Adipose tissue (tissue), 3 donors: ENCODE data around the gene FGF5. TPM values are rescaled to one million over a fixed set of nuclear protein-coding genes. Genes with fewer than 3 reads are reported as not detected.
"Not testable (repeated sequence)": the region's sequence is repeated elsewhere in the genome, so short reads cannot be mapped to it uniquely, and the experiment has no call there.

Experiments used
- H3K27ac ChIP-seq: one replicate; pipeline ENCODE4 v1.5.1; 2013; ENCODE audit warnings: low read depth, low read length
- WGBS, 3 donors: extraction: QIAGEN DNeasy Blood & Tissue Kit; methylation state at CpG; one replicate each; pipeline ENCODE4 v1.1.7; 2013; 5-methylcytosine and 5-hydroxymethylcytosine counted together
- polyA plus RNA-seq, 3 donors: library from polyadenylated mRNA; stranded (reverse); fragments of 200-250 nt; gene quantifications; one replicate each; pipeline ENCODE4 v1.2.3, GENCODE V29; 2013
- donor health status: healthy with polysubstance abuse.
- donor health status: Bipolar disorder and iron deficiency.
- donor health status: healthy.

Gene FGF5
- polyA plus RNA-seq, 3 donors, result 0.03 to 6.2 TPM; not detected in 1

DNA sequence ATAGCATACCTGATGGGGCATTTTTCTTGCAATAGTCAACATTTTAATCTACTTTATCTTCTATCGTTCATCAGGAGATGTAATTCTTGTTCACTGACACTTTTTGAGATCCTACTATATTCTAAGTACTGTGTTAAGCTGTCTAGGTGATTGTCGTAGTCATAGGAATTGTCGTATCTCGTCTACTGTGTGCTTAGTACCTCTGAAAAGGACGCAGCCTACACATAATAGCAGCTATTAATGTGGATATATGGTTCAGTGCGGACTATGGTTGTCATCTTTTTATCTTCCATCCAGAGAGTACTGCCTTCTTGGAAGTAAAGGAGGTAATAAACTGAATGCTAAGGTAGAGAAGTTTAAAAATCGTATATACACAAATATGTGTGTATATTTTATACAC is 47.2 kb downstream of the FGF5 start:
- 74 to 86% (median 83%) methylated on average over 7 of the region's 7 CpGs for WGBS, 3 donors
- no peak overlapping the region for H3K27ac ChIP-seq

DNA sequence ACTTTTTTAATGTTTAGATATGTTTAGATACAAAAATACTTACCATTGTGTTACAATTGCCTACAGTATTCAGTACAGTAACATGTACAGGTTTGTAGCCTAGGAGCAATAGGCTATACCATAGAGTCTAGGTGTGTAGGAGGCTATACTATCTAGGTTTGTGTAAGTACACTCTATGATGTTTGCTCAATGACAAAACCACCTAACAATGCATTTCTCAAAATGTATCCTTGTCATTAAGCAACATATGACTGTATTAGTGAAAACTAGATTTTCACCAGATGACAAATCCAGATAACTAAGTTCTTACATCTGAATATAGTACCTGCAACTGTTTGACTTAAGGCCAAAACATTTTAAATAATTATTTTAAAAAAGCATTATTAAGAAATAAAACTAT is 49.4 kb downstream of the FGF5 start:
- not testable (repeated sequence) for H3K27ac ChIP-seq

DNA sequence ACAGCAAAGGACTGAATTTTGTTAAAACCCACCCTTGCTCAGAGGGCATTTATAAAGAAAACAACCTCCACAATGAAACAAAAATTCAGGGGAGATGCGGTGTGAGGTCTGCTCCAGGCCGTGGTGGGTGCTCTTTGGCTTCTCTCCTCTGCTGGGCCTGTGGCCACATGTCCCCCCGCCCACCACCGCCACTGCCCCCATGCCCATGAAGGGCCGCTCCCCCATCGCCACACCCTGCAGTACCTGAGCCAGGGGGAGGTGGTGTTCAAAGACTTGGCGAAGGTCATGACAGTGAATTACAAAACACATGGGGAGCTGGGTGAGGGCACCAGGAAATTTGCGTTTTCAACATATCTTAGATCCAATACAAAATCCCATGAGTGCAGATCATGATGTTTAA is 54.9 kb downstream of the FGF5 start:
- H3K27ac ChIP-seq, result no peak overlapping the region
- WGBS, 3 donors, result 86 to 97% (median 92%) methylated on average over 8 of the region's 8 CpGs

DNA sequence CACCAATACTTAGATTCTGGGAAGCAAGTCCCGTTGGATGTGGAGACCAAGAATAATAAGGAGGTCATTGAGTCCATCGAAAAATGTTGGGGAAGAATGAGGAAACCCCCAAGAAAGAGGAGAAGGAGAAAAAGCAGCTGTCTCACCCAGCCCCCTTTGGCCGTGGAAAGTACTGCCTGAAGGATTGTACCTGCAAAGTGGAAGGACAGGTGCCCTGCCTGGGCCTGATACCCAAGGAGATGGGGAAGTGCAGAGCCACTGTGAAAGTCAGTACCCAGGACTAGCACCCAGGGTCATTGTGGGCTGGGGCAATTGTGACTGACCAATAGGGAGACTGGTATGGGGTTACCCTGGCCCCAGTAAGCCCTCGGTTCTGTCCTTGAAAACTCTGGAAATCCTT is 55.3 kb downstream of the FGF5 start:
- WGBS, 3 donors, result 71 to 83% (median 78%) methylated on average over 4 of the region's 4 CpGs

DNA sequence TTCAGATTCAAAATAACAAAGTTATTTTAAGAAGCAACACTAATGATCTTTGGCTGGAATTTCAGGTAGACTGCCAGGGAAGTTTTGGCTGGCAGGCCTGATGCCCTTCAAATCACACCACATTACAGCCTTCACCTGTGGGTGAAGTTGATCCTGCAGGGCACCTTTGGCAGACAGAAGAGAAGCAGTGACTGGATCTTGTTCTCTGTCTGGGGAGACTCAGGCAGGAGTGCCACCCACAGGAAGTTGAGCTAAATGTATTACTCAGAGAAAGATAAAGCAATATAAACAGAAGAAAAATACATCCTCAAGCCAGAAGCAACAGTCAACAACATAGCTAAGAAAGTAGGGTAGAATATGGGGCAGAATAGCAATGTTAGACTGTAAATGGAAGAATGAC is 56.3 kb downstream of the FGF5 start:
- H3K27ac ChIP-seq, result no peak overlapping the region

More for the DNA sequence above, 55.3 kb downstream of the FGF5 start:
- H3K27ac ChIP-seq, result no peak overlapping the region

DNA sequence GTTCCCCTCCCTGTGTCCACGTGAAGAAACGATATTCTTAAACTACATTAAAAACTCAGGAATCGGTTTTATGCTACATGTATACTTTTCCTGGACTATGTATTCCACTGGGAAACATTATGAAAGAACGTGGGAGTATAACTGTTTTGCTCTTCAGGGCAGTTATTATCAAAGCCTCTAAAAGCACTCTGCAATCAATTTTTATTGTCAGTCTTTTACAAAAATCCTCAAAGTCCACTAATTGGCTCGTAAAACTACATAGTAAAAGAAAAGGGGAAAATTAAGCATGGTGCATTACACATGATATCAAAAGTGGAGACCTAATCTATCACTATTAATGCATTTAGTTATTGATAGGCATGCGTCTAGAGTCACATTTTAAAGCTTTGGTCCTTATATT is 57.7 kb downstream of the FGF5 start:
- H3K27ac ChIP-seq, result no peak overlapping the region
- WGBS, 3 donors, result 65 to 75% (median 70%) methylated on average over 6 of the region's 6 CpGs

DNA sequence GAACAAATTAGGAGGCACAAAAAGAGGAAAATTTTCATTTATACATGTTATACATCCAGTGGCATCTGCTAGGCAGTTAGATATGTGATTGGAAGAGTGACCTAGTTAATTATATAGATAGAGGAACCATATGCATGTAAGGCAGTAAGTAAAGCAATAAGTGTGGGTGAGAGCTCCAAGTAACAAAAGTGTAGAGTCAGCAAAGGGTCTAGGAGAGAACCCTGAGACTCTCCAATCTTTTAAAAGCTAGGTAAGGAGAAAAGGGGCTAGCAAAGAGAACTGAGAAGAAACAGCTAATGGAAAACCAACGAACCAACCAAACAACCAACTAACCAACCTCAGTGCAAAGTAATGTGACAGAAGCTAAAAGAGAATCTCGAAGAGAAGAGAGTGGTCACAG is 65.2 kb downstream of the FGF5 start:
- 57 to 86% (median 78%) methylated on average over 2 of the region's 2 CpGs for WGBS, 3 donors
- no peak overlapping the region for H3K27ac ChIP-seq

DNA sequence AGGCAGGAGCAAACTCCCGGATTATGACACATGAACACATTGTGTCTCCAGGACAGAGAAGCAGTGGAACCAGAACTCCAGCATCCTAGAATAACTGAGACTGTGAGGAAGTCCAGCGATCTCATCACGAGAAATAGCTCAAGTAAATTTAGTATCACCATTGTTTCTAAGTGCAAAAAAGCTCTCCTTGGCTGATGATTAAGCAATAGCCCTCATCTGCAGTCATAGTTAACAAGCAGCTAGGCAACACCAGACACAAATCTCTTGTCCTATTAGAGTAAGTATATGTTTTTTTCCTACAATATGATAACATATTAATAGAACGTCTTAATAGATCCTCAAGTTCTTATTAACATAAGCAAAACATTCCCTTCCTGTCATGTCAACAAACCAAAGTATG is 66.7 kb downstream of the FGF5 start:
- 63 to 81% (median 64%) methylated on average over 4 of the region's 4 CpGs for WGBS, 3 donors
- no peak overlapping the region for H3K27ac ChIP-seq

DNA sequence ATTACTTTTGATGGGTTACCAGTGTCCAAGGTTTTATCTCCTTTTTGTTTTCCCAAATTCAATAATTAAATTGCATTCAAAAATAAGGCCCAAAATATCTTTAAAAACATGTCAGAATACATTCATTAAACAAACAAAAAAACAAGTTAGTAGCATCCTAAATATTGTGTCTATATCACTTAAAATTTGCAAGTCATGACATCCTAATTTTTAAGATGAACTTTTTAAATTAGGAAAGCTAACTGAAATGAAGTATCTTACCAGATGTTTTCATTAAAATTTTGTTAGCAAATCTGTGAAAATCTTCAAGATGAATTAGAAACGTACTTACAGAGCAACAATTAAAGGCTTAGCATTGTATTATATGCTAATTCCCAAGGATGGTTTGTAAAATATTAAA is 68.1 kb downstream of the FGF5 start:
- WGBS, 3 donors, result 63 to 80% (median 80%) methylated on average over 1 of the region's 1 CpG
- H3K27ac ChIP-seq, result no peak overlapping the region

DNA sequence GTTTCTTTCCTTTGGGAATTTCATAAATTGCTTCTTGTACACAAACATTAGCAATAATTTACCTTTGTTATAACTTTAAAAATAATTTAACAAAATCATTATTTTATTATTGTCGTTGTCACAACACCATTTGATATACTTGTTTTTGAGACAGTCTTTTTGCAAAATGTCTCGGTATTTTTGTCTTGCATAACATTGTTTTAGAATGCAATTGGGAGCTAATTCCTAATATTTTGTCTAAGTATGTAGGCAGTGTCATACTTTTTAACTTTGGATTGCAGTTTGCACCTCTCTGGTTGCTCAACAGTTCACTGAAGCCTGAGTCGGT is 68.7 kb downstream of the FGF5 start:
- WGBS, 3 donors, result 6 to 14% (median 11%) methylated on average over 3 of the region's 3 CpGs
- H3K27ac ChIP-seq, result no peak overlapping the region

DNA sequence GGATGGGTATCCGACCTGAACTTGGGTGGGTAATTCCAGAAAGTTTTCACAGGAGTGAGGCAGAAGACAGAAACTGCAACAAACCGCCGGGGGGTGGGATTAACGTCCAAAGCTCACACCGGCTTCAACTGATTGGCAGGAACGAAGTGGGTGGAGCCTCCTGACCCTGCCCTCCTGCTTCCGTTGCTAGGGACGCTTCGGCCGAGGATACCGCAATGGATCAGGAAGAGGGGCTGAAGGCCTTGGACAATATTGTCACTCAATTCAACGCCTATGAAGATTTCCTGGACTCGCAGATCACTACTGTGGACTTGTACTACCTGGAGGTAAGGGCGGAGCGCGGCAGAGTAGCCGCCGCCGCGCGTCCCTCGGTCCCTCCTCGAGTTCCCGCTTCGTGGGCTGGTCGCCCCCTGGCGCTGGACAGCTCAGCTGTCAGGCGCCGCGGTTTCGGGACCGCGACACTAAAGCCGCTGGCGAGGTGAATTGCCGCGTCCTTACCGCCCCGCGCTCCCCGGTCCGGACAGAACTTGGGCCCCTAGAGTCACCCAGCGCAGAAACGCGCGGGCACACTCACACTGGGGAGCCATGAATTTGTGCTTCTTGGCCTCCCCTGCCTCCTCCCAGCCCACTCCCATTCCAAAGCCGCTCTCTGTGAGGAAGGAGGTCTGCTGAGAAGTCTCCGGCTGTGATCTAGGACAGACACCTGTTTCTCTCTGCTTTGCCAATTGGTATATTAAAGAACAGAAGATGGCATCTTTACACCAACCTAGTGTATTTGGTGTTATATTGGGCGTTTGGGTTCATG is 69.3 kb downstream of the FGF5 start, which contains the start of gene CFAP299:
Gene CFAP299 (plus strand): TSS at position 177 of the 805 bp plus-strand sequence.
- WGBS, 3 donors, result 0 to 1% (median 1%) methylated on average over 48 to 49 of the region's 49 CpGs
- no peak within 1 kb of the TSS for H3K27ac ChIP-seq

DNA sequence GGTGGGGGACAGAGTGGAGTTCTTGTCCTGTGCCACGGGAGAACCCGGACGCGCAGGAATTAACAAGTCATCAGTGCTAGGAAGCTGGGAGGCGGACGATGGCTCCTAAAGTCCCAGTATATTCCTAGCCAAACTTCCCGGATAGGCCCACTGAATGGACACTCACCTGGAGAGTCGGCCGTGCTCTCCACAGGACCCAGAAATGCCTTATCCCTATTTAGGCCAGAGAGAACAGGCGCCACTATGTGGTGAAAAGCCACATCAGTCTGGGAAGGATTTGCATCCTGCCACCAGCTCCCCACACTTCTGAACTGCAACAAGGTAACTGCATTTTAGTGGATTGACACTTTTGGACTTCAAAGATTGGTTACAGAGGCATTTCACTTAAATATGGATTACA is 70.1 kb downstream of the FGF5 start:
- H3K27ac ChIP-seq, result no peak overlapping the region
- WGBS, 3 donors, result 13 to 17% (median 15%) methylated on average over 10 of the region's 10 CpGs

DNA sequence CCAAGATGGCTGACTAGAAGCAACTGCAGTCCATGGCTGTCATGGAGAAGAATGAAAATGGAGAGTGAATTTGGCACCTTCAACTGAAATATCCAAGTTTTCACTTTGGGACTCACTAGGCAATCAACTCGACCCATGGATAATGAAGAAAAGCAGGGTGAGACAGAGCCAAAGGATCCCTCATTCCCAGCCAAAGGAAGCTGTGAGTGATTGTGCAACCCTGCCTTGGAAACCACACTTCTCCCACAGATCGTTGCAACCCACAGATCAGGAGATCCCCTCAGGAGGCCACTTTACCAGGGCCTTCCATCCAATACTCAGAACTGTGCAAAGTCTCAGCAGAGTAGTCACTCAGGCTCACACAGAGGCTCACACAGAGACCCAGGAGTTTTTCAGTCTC is 73.6 kb downstream of the FGF5 start:
- H3K27ac ChIP-seq, result no peak overlapping the region
- WGBS, 3 donors, result 33 to 44% (median 35%) methylated on average over 2 of the region's 2 CpGs

Other genes starting within 250 kb of the FGF5 start
- 10 to 100 TPM in 2 of 3 donors, 1 to 10 TPM in 1; 4.6 to 49.3 (median 45.7) TPM for gene ANTXR2, start 193.4 kb upstream of the FGF5 start, polyA plus RNA-seq
- 1 to 10 TPM in 2 of 3 donors, under 1 TPM in 1; 0.48 to 8.3 (median 1.8) TPM for gene PRDM8, start 69.2 kb upstream of the FGF5 start, polyA plus RNA-seq
- gene CFAP299, start 69.1 kb downstream of the FGF5 start, polyA plus RNA-seq, result under 1 TPM in 1 of 3 donors, not detected in 2; 0.04 TPM